Activated CD4-positive, alpha-beta T cell treated with anti-CD3 and anti-CD28 coated beads for 36 hours (primary cell): ENCODE measurements around the gene TMEM190. TPM values are rescaled to one million over a fixed set of nuclear protein-coding genes. Genes with fewer than 3 reads are reported as not detected.
A peak's percentile ranks its signal among the peaks of the same experiment; 100 is the strongest.

Experiments
- ATAC-seq: fragments of 200-7000 bp; cut with Tn5 transposase; one replicate; pipeline ENCODE4 v1.10.0; 2021; ENCODE audit warnings: mild to moderate bottlenecking, moderate library complexity
- CTCF ChIA-PET: fragments of 350-600 bp; sonication (Branson Sonifier 250); formaldehyde crosslinking; loops from one replicate; lab custom pipeline; 2021; ENCODE audit warnings: antibody characterized with exemption; lab: Charles Lee
- POLR2A ChIA-PET: fragments of 350-600 bp; sonication (Branson Sonifier 250); formaldehyde crosslinking; loops from one replicate; lab custom pipeline; 2021; ENCODE audit warnings: antibody characterized with exemption, inconsistent platforms; lab: Charles Lee
- DNase-seq: peaks from one replicate; pipeline ENCODE4 v3.0.0-alpha.2; 2020
- H3K27ac Mint-ChIP-seq: one replicate; pipeline ENCODE4 v1.8.0; 2021; ENCODE audit warnings: mixed read lengths
- H3K27me3 Mint-ChIP-seq: one replicate; pipeline ENCODE4 v1.8.0; 2021; ENCODE audit warnings: mixed read lengths
- H3K36me3 Mint-ChIP-seq: one replicate; pipeline ENCODE4 v1.8.0; 2021; ENCODE audit warnings: low read depth, mixed read lengths
- H3K4me1 Mint-ChIP-seq: one replicate; pipeline ENCODE4 v1.8.0; 2021; ENCODE audit warnings: mixed read lengths
- H3K4me3 Mint-ChIP-seq: one replicate; pipeline ENCODE4 v1.8.0; 2021; ENCODE audit warnings: mild to moderate bottlenecking, moderate library complexity, mixed read lengths
- H3K9me3 Mint-ChIP-seq: one replicate; pipeline ENCODE4 v1.8.0; 2021; ENCODE audit warnings: low read depth, mixed read lengths
- intact Hi-C, 2 experiments: fragments of 100-400 bp; cut with DNase I in 1 of 2; cut with micrococcal nuclease in 1 of 2; formaldehyde crosslinking; loops; one replicate each; pipeline versions ENCODE4 v1.14.2 to v1.15.1; 2022 to 2024; cut with DNase I, micrococcal nuclease
- total RNA-seq, 2 experiments: library from RNA; stranded (reverse); gene quantifications; one replicate each; pipeline ENCODE4 v1.2.3, GENCODE V29; 2021

Gene TMEM190
- total RNA-seq, 2 experiments from 2014 or later: not detected

- Mint-ChIP-seq H3K27me3 (peaks cover 8% of the 10 kb centered on the region), H3K4me1 (no peaks in the 10 kb centered on the region), H3K27ac (no peak within 1 kb of the TSS), H3K9me3 (no peaks in the 10 kb centered on the region), H3K36me3 (no peaks in the 10 kb centered on the region), H3K4me3 (no peak within 1 kb of the TSS)
- ATAC-seq (no peak), DNase-seq (no peak)
- ChIA-PET POLR2A (no interaction called here), CTCF (no interaction called here)
- intact Hi-C loops: no loop called here
These were observed 13.5 kb upstream of the TMEM190 start, which contains the start of gene GARIN5B for GRCh38 chr19:55362990-55363716. Gene GARIN5B, minus strand, starts transcription at chr19:55363260. Its CDS starts 194 bp downstream, at chr19:55363066.

- DNase-seq: no peak
- Mint-ChIP-seq H3K9me3 (no peaks in the 10 kb centered on the region), H3K27me3 (peaks cover 15% of the 10 kb centered on the region), H3K27ac (no peak overlapping the region), H3K4me1 (peaks cover 3% of the 10 kb centered on the region), H3K4me3 (no peak overlapping the region), H3K36me3 (no peaks in the 10 kb centered on the region)
- ChIA-PET POLR2A (no interaction called here), CTCF (no interaction called here)
- intact Hi-C loops: no loop called here
- no peak for ATAC-seq
These were observed 11.4 kb upstream of the TMEM190 start for GRCh38 chr19:55365245-55365644.

- intact Hi-C loops: no loop called here
- peaks cover 5% of the 10 kb centered on the region for H3K4me1 Mint-ChIP-seq
- no peak overlapping the region for H3K27ac Mint-ChIP-seq
- H3K9me3 Mint-ChIP-seq: no peaks in the 10 kb centered on the region
- peaks cover 22% of the 10 kb centered on the region for H3K27me3 Mint-ChIP-seq
- no peak for DNase-seq
- ChIA-PET POLR2A (no interaction called here), CTCF (no interaction called here)
- no peak for ATAC-seq
- no peak overlapping the region for H3K4me3 Mint-ChIP-seq
- no peaks in the 10 kb centered on the region for H3K36me3 Mint-ChIP-seq
These were observed 10.7 kb upstream of the TMEM190 start for GRCh38 chr19:55365964-55366363.

- Mint-ChIP-seq H3K4me3 (no peak overlapping the region), H3K27ac (no peak overlapping the region), H3K4me1 (peaks cover 5% of the 10 kb centered on the region), H3K36me3 (no peaks in the 10 kb centered on the region), H3K9me3 (no peaks in the 10 kb centered on the region), H3K27me3 (peaks cover 28% of the 10 kb centered on the region)
- DNase-seq (no peak), ATAC-seq (no peak)
- ChIA-PET CTCF (interaction anchor here (0.6 kb wide), 1 partner anchor 38 kb away, joined by 3 read pairs; no protein-coding TSS in a partner anchor), POLR2A (no interaction called here)
- intact Hi-C loops: no loop called here
These were observed 9.8 kb upstream of the TMEM190 start for GRCh38 chr19:55366790-55367189.

GRCh38 chr19:55368106-55368505 lies 8.5 kb upstream of the TMEM190 start:
- H3K36me3 Mint-ChIP-seq: no peaks in the 10 kb centered on the region
- intact Hi-C loops: no loop called here

GRCh38 chr19:55368701-55369563 lies 7.7 kb upstream of the TMEM190 start:
- no peaks in the 10 kb centered on the region for H3K36me3 Mint-ChIP-seq
- ChIA-PET POLR2A (interaction anchor here (0.6 to 0.8 kb wide), 2 partner anchors 13 to 14 kb away, joined by 3 to 5 read pairs; no protein-coding TSS in a partner anchor), CTCF (interaction anchor here (0.6 to 0.8 kb wide), 2 partner anchors 28 to 78 kb away, joined by 3 to 5 read pairs; no protein-coding TSS in a partner anchor)
- H3K4me1 Mint-ChIP-seq: peaks cover 5% of the 10 kb centered on the region
- intact Hi-C loops: no loop called here
- peak; percentile 56 for ATAC-seq
- DNase-seq: peak; percentile 49
- H3K27ac Mint-ChIP-seq: no peak overlapping the region
- no peaks in the 10 kb centered on the region for H3K9me3 Mint-ChIP-seq
- peaks cover 37% of the 10 kb centered on the region for H3K27me3 Mint-ChIP-seq
- H3K4me3 Mint-ChIP-seq: no peak overlapping the region

More at GRCh38 chr19:55368106-55368505, 8.5 kb upstream of the TMEM190 start:
- ChIA-PET POLR2A (interaction anchor here (0.8 kb wide), 1 partner anchor 15 kb away, joined by 3 read pairs; no protein-coding TSS in a partner anchor), CTCF (no interaction called here)
- H3K9me3 Mint-ChIP-seq: no peaks in the 10 kb centered on the region
- peaks cover 33% of the 10 kb centered on the region for H3K27me3 Mint-ChIP-seq
- ATAC-seq (no peak), DNase-seq (no peak)
- no peak overlapping the region for H3K27ac Mint-ChIP-seq
- no peak overlapping the region for H3K4me3 Mint-ChIP-seq
- H3K4me1 Mint-ChIP-seq: peaks cover 5% of the 10 kb centered on the region

- Mint-ChIP-seq H3K27me3 (peaks cover 37% of the 10 kb centered on the region), H3K36me3 (no peaks in the 10 kb centered on the region), H3K4me1 (peaks cover 5% of the 10 kb centered on the region), H3K4me3 (peak overlapping the region; percentile 58), H3K27ac (no peak overlapping the region), H3K9me3 (no peaks in the 10 kb centered on the region)
- DNase-seq (peak; percentile 60), ATAC-seq (peak; percentile 77)
- intact Hi-C loops: no loop called here
- ChIA-PET POLR2A (interaction anchor here (0.6 kb wide), 1 partner anchor 14 kb away, joined by 5 read pairs; no protein-coding TSS in a partner anchor), CTCF (interaction anchor here (0.8 kb wide), 1 partner anchor 29 kb away, joined by 3 read pairs; no protein-coding TSS in a partner anchor)
These were observed 6.8 kb upstream of the TMEM190 start for GRCh38 chr19:55369653-55370304.

- intact Hi-C loops: no loop called here
- CTCF ChIA-PET: no interaction called here
- H3K4me1 Mint-ChIP-seq: peaks cover 5% of the 10 kb centered on the region
These were observed 6.2 kb upstream of the TMEM190 start, which contains the start of gene IL11 for GRCh38 chr19:55370305-55370988. Gene IL11, minus strand, starts transcription at chr19:55370463. Its CDS starts 153 bp downstream, at chr19:55370310.

GRCh38 chr19:55372316-55373081 lies 4.1 kb upstream of the TMEM190 start:
- Mint-ChIP-seq H3K36me3 (no peaks in the 10 kb centered on the region), H3K27me3 (peaks cover 36% of the 10 kb centered on the region), H3K27ac (no peak overlapping the region), H3K4me3 (no peak overlapping the region), H3K9me3 (no peaks in the 10 kb centered on the region), H3K4me1 (peaks cover 5% of the 10 kb centered on the region)
- ATAC-seq (no peak), DNase-seq (peak; percentile 36)
- ChIA-PET POLR2A (no interaction called here), CTCF (interaction anchor here (0.6 kb wide), 1 partner anchor 51 kb away, joined by 3 read pairs; no protein-coding TSS in a partner anchor)
- intact Hi-C loops: no loop called here

More at GRCh38 chr19:55370305-55370988, 6.2 kb upstream of the TMEM190 start, which contains the start of gene IL11:
- H3K27me3 Mint-ChIP-seq: peaks cover 35% of the 10 kb centered on the region
- H3K36me3 Mint-ChIP-seq: no peaks in the 10 kb centered on the region
- no peak within 1 kb of the TSS for H3K27ac Mint-ChIP-seq
- no peak for DNase-seq
- H3K4me3 Mint-ChIP-seq: peak within 1 kb of the TSS; percentile 58
- H3K9me3 Mint-ChIP-seq: no peaks in the 10 kb centered on the region
- ATAC-seq: no peak
- POLR2A ChIA-PET: no interaction called here
